ENCODE results near the gene PRR3. TPM values are rescaled to one million over a fixed set of nuclear protein-coding genes. Genes with fewer than 3 reads are reported as not detected.
"Not testable (repeated sequence)": the region's sequence is repeated elsewhere in the genome, so short reads cannot be mapped to it uniquely, and the experiment has no call there.

Gene PRR3
- total RNA-seq, 1 donor from 2014 or later = 11.0 TPM

- Histone ChIP-seq H3K27ac (ENCODE audit: low read depth, low read length) (peak overlapping the region; percentile 68), H4K20me1 (ENCODE audit: insufficient read depth, low read length) (no peaks in the 10 kb centered on the region), H3K9ac (ENCODE audit: low read length) (peak overlapping the region; percentile 73), H3K4me2 (ENCODE audit: low read length) (peak overlapping the region; percentile 84), H3K9me3 (ENCODE audit: insufficient read depth, low read depth, low read length) (no peaks in the 10 kb centered on the region), H2AFZ (ENCODE audit: low read depth, low read length) (peak overlapping the region; percentile 73), H3K79me2 (ENCODE audit: insufficient read depth, low read length) (no peaks in the 10 kb centered on the region), H3K36me3 (ENCODE audit: insufficient read depth, low read length) (no peaks in the 10 kb centered on the region), H3K27me3 (ENCODE audit: insufficient read depth, low read length) (no peaks in the 10 kb centered on the region), H3K4me1 (ENCODE audit: insufficient read depth, low read length) (no peaks in the 10 kb centered on the region), H3K4me3 (ENCODE audit: insufficient read depth, low read depth, low read length) (peak overlapping the region; percentile 67)
- Mint-ChIP-seq H3K27ac (ENCODE audit: unreplicated experiment) (peak overlapping the region; percentile 88), H3K4me3 (ENCODE audit: unreplicated experiment) (peak overlapping the region; percentile 84), H3K27me3 (ENCODE audit: low read depth, unreplicated experiment) (peaks cover 6% of the 10 kb centered on the region), H3K4me1 (ENCODE audit: low read depth, unreplicated experiment) (no peaks in the 10 kb centered on the region), H3K36me3 (ENCODE audit: low read depth, unreplicated experiment) (no peaks in the 10 kb centered on the region), H3K9me3 (ENCODE audit: unreplicated experiment) (peaks cover 7% of the 10 kb centered on the region)
- TF ChIP-seq EZH2 (IDR thresholded peaks at IDR 0.05; ENCODE audit: insufficient read depth, low read length) = no peak
- DNase-seq (ENCODE audit: low read depth) = peak; percentile 91
- FAIRE-seq = no peak
Measured at GRCh38 chr6:30515944-30516753, 40.9 kb upstream of the PRR3 start.

GRCh38 chr6:30516754-30517076 lies 40.4 kb upstream of the PRR3 start:
- H4K20me1 ChIP-seq (ENCODE audit: insufficient read depth, low read length); H3K9me3 Mint-ChIP-seq (ENCODE audit: unreplicated experiment); FAIRE-seq; H3K9me3 ChIP-seq (ENCODE audit: insufficient read depth, low read depth, low read length); H3K79me2 ChIP-seq (ENCODE audit: insufficient read depth, low read length); H3K36me3 ChIP-seq (ENCODE audit: insufficient read depth, low read length); DNase-seq (ENCODE audit: low read depth); H3K36me3 Mint-ChIP-seq (ENCODE audit: low read depth, unreplicated experiment); H3K27me3 ChIP-seq (ENCODE audit: insufficient read depth, low read length); H3K27me3 Mint-ChIP-seq (ENCODE audit: low read depth, unreplicated experiment); H3K4me1 ChIP-seq (ENCODE audit: insufficient read depth, low read length); H3K4me1 Mint-ChIP-seq (ENCODE audit: low read depth, unreplicated experiment): not testable (repeated sequence)
- peak overlapping the region; percentile 84 for H3K4me2 ChIP-seq (ENCODE audit: low read length)
- peak overlapping the region; percentile 67 for H3K4me3 ChIP-seq (ENCODE audit: insufficient read depth, low read depth, low read length)
- H3K27ac ChIP-seq (ENCODE audit: low read depth, low read length) = peak overlapping the region; percentile 68
- peak overlapping the region; percentile 84 for H3K4me3 Mint-ChIP-seq (ENCODE audit: unreplicated experiment)
- peak overlapping the region; percentile 88 for H3K27ac Mint-ChIP-seq (ENCODE audit: unreplicated experiment)
- peak overlapping the region; percentile 73 for H3K9ac ChIP-seq (ENCODE audit: low read length)
- peak overlapping the region; percentile 73 for H2AFZ ChIP-seq (ENCODE audit: low read depth, low read length)

GRCh38 chr6:30517767-30518504 lies 39.2 kb upstream of the PRR3 start:
- not testable (repeated sequence) for H3K4me2 ChIP-seq (ENCODE audit: low read length); H3K27ac Mint-ChIP-seq (ENCODE audit: unreplicated experiment); H3K36me3 ChIP-seq (ENCODE audit: insufficient read depth, low read length); DNase-seq (ENCODE audit: low read depth); H3K4me1 ChIP-seq (ENCODE audit: insufficient read depth, low read length); H3K4me3 Mint-ChIP-seq (ENCODE audit: unreplicated experiment); H4K20me1 ChIP-seq (ENCODE audit: insufficient read depth, low read length); H2AFZ ChIP-seq (ENCODE audit: low read depth, low read length); H3K27ac ChIP-seq (ENCODE audit: low read depth, low read length); H3K4me1 Mint-ChIP-seq (ENCODE audit: low read depth, unreplicated experiment); H3K9me3 ChIP-seq (ENCODE audit: insufficient read depth, low read depth, low read length); H3K36me3 Mint-ChIP-seq (ENCODE audit: low read depth, unreplicated experiment); H3K9ac ChIP-seq (ENCODE audit: low read length); H3K9me3 Mint-ChIP-seq (ENCODE audit: unreplicated experiment); H3K79me2 ChIP-seq (ENCODE audit: insufficient read depth, low read length); H3K4me3 ChIP-seq (ENCODE audit: insufficient read depth, low read depth, low read length); H3K27me3 ChIP-seq (ENCODE audit: insufficient read depth, low read length); FAIRE-seq
- peaks cover 14% of the 10 kb centered on the region for H3K27me3 Mint-ChIP-seq (ENCODE audit: low read depth, unreplicated experiment)

GRCh38 chr6:30518505-30519145 lies 38.5 kb upstream of the PRR3 start:
- H3K27me3 Mint-ChIP-seq (ENCODE audit: low read depth, unreplicated experiment) = peaks cover 21% of the 10 kb centered on the region
- not testable (repeated sequence) for H3K4me1 ChIP-seq (ENCODE audit: insufficient read depth, low read length); H3K79me2 ChIP-seq (ENCODE audit: insufficient read depth, low read length); H3K4me1 Mint-ChIP-seq (ENCODE audit: low read depth, unreplicated experiment); H4K20me1 ChIP-seq (ENCODE audit: insufficient read depth, low read length); H3K27me3 ChIP-seq (ENCODE audit: insufficient read depth, low read length); H3K4me2 ChIP-seq (ENCODE audit: low read length); FAIRE-seq; DNase-seq (ENCODE audit: low read depth); H3K4me3 ChIP-seq (ENCODE audit: insufficient read depth, low read depth, low read length); H3K27ac Mint-ChIP-seq (ENCODE audit: unreplicated experiment); H3K4me3 Mint-ChIP-seq (ENCODE audit: unreplicated experiment); H3K9ac ChIP-seq (ENCODE audit: low read length); H2AFZ ChIP-seq (ENCODE audit: low read depth, low read length); H3K9me3 Mint-ChIP-seq (ENCODE audit: unreplicated experiment); H3K27ac ChIP-seq (ENCODE audit: low read depth, low read length); H3K36me3 Mint-ChIP-seq (ENCODE audit: low read depth, unreplicated experiment); H3K9me3 ChIP-seq (ENCODE audit: insufficient read depth, low read depth, low read length); H3K36me3 ChIP-seq (ENCODE audit: insufficient read depth, low read length)

Data from astrocyte (in vitro differentiated cells and primary cell).